Astrocyte (in vitro differentiated cells and primary cell): ENCODE results near the gene ZNF860. TPM values are rescaled to one million over a fixed set of nuclear protein-coding genes. Genes with fewer than 3 reads are reported as not detected.
"Not testable (repeated sequence)": the region's sequence is repeated elsewhere in the genome, so short reads cannot be mapped to it uniquely, and the experiment has no call there.

Source experiments
- DNase-seq: peaks from one replicate; pipeline ENCODE4 v3.0.0-alpha.2; 2010; ENCODE audit warnings: low read depth
- FAIRE-seq: peaks from 2 replicates; lab custom pipeline; 2011; peaks lifted over from hg19 to GRCh38; lab: Jason Lieb, UNC
- H2AFZ ChIP-seq: 2 replicates; pipeline ENCODE4 v1.6.0; 2012; ENCODE audit warnings: low read depth, low read length, inconsistent platforms
- H3K27ac ChIP-seq: 2 replicates; pipeline ENCODE4 v1.5.1; 2011; ENCODE audit warnings: low read depth, low read length, inconsistent platforms
- H3K27me3 ChIP-seq: 2 replicates; pipeline ENCODE4 v1.6.0; 2011; ENCODE audit warnings: low read length, inconsistent platforms; ENCODE audit not compliant: insufficient read depth
- H3K36me3 ChIP-seq: 2 replicates; pipeline ENCODE4 v1.5.1; 2011; ENCODE audit warnings: low read length, inconsistent platforms; ENCODE audit not compliant: insufficient read depth
- H3K4me1 ChIP-seq: 2 replicates; pipeline ENCODE4 v1.5.1; 2011; ENCODE audit warnings: low read length, inconsistent platforms; ENCODE audit not compliant: insufficient read depth
- H3K4me2 ChIP-seq: 2 replicates; pipeline ENCODE4 v1.6.0; 2012; ENCODE audit warnings: low read length, inconsistent platforms
- H3K4me3 ChIP-seq: 2 replicates; pipeline ENCODE4 v1.5.1; 2011; ENCODE audit warnings: low read depth, mild to moderate bottlenecking, low read length, inconsistent platforms; ENCODE audit not compliant: insufficient read depth
- H3K79me2 ChIP-seq: 2 replicates; pipeline ENCODE4 v1.6.0; 2012; ENCODE audit warnings: mild to moderate bottlenecking, low read length, inconsistent platforms; ENCODE audit not compliant: insufficient read depth
- H3K9ac ChIP-seq: 2 replicates; pipeline ENCODE4 v1.6.0; 2012; ENCODE audit warnings: mild to moderate bottlenecking, low read length, inconsistent platforms
- H3K9me3 ChIP-seq: 2 replicates; pipeline ENCODE4 v1.5.1; 2012; ENCODE audit warnings: low read depth, mild to moderate bottlenecking, low read length, inconsistent platforms; ENCODE audit not compliant: insufficient read depth
- H4K20me1 ChIP-seq: 2 replicates; pipeline ENCODE4 v1.6.0; 2012; ENCODE audit warnings: low read length, inconsistent platforms; ENCODE audit not compliant: insufficient read depth
- H3K27ac Mint-ChIP-seq: one replicate; pipeline ENCODE4 v1.8.0; 2021; ENCODE audit warnings: mild to moderate bottlenecking, mixed read lengths; ENCODE audit not compliant: unreplicated experiment
- H3K27me3 Mint-ChIP-seq: one replicate; pipeline ENCODE4 v1.8.0; 2021; ENCODE audit warnings: low read depth, mixed read lengths; ENCODE audit not compliant: unreplicated experiment
- H3K36me3 Mint-ChIP-seq: one replicate; pipeline ENCODE4 v1.8.0; 2021; ENCODE audit warnings: low read depth, mixed read lengths; ENCODE audit not compliant: unreplicated experiment
- H3K4me1 Mint-ChIP-seq: one replicate; pipeline ENCODE4 v1.8.0; 2021; ENCODE audit warnings: low read depth, mixed read lengths; ENCODE audit not compliant: unreplicated experiment
- H3K4me3 Mint-ChIP-seq: one replicate; pipeline ENCODE4 v1.8.0; 2021; ENCODE audit warnings: mild to moderate bottlenecking, moderate library complexity, mixed read lengths; ENCODE audit not compliant: unreplicated experiment
- H3K9me3 Mint-ChIP-seq: one replicate; pipeline ENCODE4 v1.8.0; 2021; ENCODE audit warnings: mild to moderate bottlenecking, mixed read lengths; ENCODE audit not compliant: unreplicated experiment
- CTCF ChIP-seq: IDR thresholded peaks from 2 replicates; pipeline ENCODE4 v1.5.1; 2011; ENCODE audit warnings: low read depth, mild to moderate bottlenecking, inconsistent platforms, low read length, moderate library complexity; ENCODE audit not compliant: insufficient read depth
- EZH2 ChIP-seq: IDR thresholded peaks from 2 replicates; pipeline ENCODE4 v1.6.1; 2012; ENCODE audit warnings: mild to moderate bottlenecking, low read length, inconsistent platforms; ENCODE audit not compliant: insufficient read depth
- total RNA-seq: library from RNA; stranded (reverse); gene quantifications from 2 replicates; pipeline ENCODE4 v1.2.1, GENCODE V29; 2021

The ZNF860 gene
- total RNA-seq, 1 donor from 2014 or later: 3.7 TPM

- FAIRE-seq, H3K4me2 ChIP-seq, H3K27me3 ChIP-seq, H3K36me3 Mint-ChIP-seq, H3K27me3 Mint-ChIP-seq, H3K4me1 ChIP-seq, H2AFZ ChIP-seq, H3K36me3 ChIP-seq, H3K9me3 ChIP-seq, H3K27ac Mint-ChIP-seq, H3K4me1 Mint-ChIP-seq, H4K20me1 ChIP-seq, DNase-seq, H3K27ac ChIP-seq, H3K4me3 Mint-ChIP-seq, H3K9me3 Mint-ChIP-seq, H3K4me3 ChIP-seq, H3K79me2 ChIP-seq, H3K9ac ChIP-seq: not testable (repeated sequence)
Observed at GRCh38 chr3:32015638-32016037, 34.1 kb downstream of the ZNF860 start.

DNA sequence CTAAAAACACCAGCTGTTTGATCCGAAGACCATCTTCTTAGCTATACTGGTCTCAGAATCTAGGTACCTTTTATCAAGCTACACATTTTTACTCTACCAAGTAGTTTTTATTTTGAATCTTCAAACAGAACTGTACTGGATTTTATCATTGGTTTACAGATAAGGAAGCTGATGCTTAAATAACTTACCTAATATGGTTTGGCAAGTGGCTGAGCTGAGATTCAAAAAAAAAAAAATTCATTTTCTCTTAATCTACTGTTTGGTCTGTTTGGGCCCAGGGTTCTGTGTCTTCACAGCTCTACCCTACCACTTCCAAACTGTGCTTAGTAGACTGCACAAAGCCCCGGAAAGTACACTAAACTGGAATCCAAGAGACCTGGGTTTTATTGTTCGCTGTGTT lies 35.7 kb downstream of the ZNF860 start:
- Histone ChIP-seq H3K79me2 (no peaks in the 10 kb centered on the region), H3K27me3 (no peaks in the 10 kb centered on the region), H3K4me3 (no peak overlapping the region), H3K9ac (no peak overlapping the region), H3K4me2 (no peak overlapping the region), H3K36me3 (no peaks in the 10 kb centered on the region), H4K20me1 (no peaks in the 10 kb centered on the region), H2AFZ (no peak overlapping the region), H3K9me3 (no peaks in the 10 kb centered on the region), H3K4me1 (no peaks in the 10 kb centered on the region), H3K27ac (no peak overlapping the region)
- no peaks in the 10 kb centered on the region for H3K27me3 Mint-ChIP-seq
- H3K9me3 Mint-ChIP-seq: peaks cover 6% of the 10 kb centered on the region
- peaks cover 5% of the 10 kb centered on the region for H3K4me1 Mint-ChIP-seq
- TF ChIP-seq CTCF (no peak), EZH2 (no peak)
- H3K4me3 Mint-ChIP-seq: no peak overlapping the region
- peak overlapping the region; percentile 51 for H3K27ac Mint-ChIP-seq
- no peak for FAIRE-seq
- H3K36me3 Mint-ChIP-seq: peaks cover 2% of the 10 kb centered on the region
- no peak for DNase-seq

DNA sequence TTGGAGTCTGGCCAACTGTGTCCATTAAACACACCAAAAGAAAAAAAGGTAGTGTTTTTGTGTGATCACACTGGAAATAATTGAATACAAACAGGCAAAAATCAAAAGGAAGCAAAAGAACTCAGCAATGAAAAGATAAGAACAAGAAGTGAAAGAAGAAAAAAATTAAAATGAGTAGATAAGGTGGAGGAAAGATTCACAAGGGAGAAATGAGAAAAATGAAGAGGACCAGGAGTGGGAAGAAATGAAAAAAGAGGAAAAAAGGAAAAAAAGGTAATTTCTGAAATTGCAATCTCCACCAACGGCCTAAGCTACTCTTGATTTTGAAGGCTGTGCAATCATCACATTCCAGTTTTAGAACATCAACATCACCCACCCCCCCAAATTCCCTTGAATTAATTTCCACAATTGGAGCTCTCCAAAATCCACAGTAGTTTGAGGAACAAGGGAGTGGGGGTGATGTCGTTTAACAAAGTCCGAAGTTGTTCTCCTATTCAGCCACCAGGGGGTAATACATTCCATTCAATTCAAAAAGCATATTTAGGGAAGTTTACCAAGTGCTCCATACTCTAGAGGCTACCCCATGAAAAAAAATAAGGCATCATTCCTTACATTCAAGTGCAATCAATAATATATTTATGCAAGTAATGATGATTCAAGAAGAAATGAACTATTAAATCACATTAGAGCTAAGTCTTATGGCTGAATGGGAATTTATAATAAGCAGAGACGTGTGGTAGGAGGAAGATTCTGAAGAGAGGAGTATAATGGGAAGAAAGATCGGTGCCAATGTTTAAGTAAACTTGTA lies 37.4 kb downstream of the ZNF860 start:
- peak; percentile 44 for DNase-seq
- no peak overlapping the region for H3K4me3 Mint-ChIP-seq
- peaks cover 4% of the 10 kb centered on the region for H3K9me3 Mint-ChIP-seq
- Histone ChIP-seq H3K4me2 (no peak overlapping the region), H3K27ac (no peak overlapping the region), H3K4me1 (no peaks in the 10 kb centered on the region), H2AFZ (no peak overlapping the region), H3K9ac (no peak overlapping the region), H4K20me1 (no peaks in the 10 kb centered on the region), H3K4me3 (no peak overlapping the region), H3K36me3 (no peaks in the 10 kb centered on the region), H3K27me3 (no peaks in the 10 kb centered on the region), H3K9me3 (no peaks in the 10 kb centered on the region), H3K79me2 (no peaks in the 10 kb centered on the region)
- no peak for TF ChIP-seq EZH2
- peak; percentile 73 for TF ChIP-seq CTCF
- peak; percentile 82 for FAIRE-seq
- H3K36me3 Mint-ChIP-seq: no peaks in the 10 kb centered on the region
- H3K27me3 Mint-ChIP-seq: no peaks in the 10 kb centered on the region
- no peak overlapping the region for H3K27ac Mint-ChIP-seq
- peaks cover 5% of the 10 kb centered on the region for H3K4me1 Mint-ChIP-seq
